GM21576 (cell line): Measurements from ENCODE around the gene KANTR.

Experiments used
- ATAC-seq: cut with Tn5 transposase; IDR thresholded peaks from one replicate; pipeline ENCODE4 v1.9.1; 2021; ENCODE audit warnings: mild to moderate bottlenecking, moderate library complexity; ENCODE audit not compliant: unreplicated experiment

Gene KANTR

DNA sequence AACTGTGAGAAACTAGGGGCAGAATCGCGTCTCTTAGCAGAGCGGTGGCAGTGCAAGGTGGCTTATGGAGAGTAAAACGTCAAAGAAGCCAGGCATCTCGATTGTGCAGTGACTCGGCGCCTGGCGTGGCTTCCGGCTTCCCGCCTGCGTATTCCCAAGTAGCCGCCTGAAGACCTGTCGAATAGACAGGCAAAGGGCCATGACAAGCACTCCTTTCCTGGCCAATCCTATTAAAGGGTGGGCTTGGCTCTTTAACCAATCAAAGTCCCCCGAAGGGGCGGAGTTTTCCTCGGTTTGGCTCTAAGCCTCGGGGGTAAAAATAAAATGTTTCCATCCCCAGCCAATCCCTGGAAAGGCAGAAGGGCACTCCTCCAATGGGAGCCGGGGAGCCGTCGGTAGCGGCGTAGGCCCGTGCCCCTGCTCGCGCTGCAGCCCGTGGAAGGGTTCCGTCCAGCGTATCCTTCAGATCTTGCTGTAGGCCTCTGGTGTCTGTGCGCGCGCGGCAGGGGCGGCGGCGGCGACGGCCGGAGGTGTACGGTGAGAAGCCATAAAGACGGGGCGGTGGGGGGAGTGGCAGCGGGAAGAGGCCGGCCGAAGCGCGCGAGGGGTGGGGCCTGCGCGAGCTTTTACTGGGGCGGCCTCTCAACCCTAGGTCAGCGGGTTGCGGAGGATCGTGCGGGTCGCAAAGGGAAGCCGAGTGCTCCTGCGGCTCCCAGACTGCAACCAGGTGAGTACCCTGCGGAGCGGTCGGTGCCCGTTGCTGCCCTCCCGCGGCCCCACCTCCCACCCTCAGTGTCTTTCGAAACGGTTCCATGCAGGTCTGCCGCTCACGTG lies at the start of gene KANTR:
Gene KANTR (plus strand): TSS at position 395 of the 834 bp plus-strand sequence. CDS start 30,131 bp downstream, outside the sequence.
- peak; percentile 84 for ATAC-seq

- no peak for ATAC-seq
These were observed 48.9 kb upstream of the KANTR start for GRCh38 chrX:53044995-53045394.

DNA sequence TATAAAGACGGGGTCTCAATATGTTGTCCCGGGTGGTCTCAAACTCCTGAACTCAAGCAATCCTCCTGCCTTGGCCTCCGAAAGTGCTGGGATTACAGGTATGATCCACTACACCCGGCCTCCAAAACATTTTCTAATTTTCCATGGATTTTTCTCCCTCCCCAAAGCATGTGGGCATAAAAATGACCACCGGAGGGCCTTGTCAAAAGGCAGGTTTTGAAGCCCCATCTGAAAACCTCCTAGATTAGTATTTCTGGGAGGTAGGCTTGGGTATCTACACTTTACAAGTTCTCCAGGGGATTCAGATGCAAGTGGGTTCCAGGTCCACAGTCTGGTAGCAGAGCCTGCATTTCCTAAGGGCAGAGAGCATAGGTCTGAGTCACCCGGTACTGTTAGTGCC lies 46.7 kb upstream of the KANTR start:
- ATAC-seq = no peak

- ATAC-seq = no peak
These were observed 45.5 kb upstream of the KANTR start, which contains the start of gene GPR173 for GRCh38 chrX:53048169-53049126. Gene GPR173, plus strand, starts transcription at chrX:53048789. Its CDS starts 27,833 bp downstream, at chrX:53076622.

DNA sequence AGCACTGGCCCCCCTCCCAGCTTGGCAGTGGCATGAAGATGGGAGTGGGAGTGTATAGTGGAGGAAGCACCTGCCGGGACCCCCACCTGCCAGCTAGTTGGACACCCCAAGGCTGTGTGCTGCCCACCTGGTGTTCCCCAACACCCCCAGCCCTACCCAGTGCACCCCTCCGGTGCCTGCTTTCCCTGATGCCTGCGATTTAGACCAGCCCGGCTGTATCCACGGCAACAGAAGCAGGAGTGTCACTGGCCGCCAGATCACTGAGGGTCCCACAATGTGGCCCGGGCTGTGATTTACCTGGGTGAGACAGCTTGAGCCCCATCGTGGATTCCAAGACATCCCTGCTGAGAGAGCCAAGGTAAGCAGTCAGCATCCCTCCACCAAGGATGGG lies 44.8 kb upstream of the KANTR start:
- no peak for ATAC-seq

- no peak for ATAC-seq
These were observed 43.1 kb upstream of the KANTR start for GRCh38 chrX:53050841-53051240.

DNA sequence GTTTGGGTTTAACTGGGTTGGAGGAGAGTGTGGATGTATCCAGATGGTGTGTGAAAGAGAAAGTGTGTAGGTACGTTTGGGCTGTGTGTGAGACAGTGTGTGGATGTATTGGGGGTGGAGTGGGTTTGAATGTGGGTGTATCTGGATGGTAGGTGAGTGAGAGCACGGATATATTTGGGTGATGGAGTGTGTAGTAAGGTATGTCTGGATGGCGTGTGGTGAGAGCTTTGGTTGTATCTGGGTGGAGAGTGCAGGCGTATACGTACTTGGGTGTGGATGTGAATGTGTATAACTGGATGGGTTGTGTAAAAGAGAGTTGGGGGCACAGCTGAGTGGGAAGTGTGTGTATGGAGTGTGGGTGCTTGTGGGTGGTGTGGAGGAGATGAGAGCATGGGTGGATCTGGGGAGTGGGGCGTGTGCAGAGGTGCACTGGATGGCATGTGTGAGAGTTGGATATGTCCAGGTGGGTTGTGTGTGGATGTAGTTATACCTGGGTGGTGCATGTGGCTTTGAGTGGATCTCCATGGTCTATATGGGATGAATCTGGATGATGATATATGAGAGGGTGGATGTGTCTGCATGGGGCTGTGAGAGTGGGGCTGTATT lies 38.6 kb upstream of the KANTR start:
- no peak for ATAC-seq

DNA sequence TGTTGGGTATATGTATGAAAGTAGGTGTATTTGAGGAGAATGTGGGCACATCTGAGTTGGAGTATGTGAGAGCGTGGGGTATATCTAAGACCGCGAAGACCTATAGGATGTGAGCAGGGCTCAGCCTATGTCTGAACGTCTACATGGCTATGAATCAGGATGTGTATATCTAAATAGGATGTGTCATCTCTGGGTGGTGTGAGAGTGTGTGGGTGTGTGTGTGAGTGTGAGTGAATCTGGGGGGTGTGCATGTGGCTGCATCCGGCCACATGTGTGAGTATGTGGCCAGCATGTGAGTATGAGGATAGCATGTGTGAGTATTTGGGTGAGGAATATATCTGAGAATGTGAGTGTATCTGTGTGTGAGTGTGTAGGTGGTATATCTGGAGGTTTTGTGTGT lies 37.6 kb upstream of the KANTR start:
- ATAC-seq = no peak

GRCh38 chrX:53065104-53065503 lies 28.8 kb upstream of the KANTR start:
- no peak for ATAC-seq

GRCh38 chrX:53071064-53071463 lies 22.9 kb upstream of the KANTR start:
- ATAC-seq = no peak

- ATAC-seq = peak; percentile 77
These were observed 22.1 kb upstream of the KANTR start for GRCh38 chrX:53071604-53072417.

DNA sequence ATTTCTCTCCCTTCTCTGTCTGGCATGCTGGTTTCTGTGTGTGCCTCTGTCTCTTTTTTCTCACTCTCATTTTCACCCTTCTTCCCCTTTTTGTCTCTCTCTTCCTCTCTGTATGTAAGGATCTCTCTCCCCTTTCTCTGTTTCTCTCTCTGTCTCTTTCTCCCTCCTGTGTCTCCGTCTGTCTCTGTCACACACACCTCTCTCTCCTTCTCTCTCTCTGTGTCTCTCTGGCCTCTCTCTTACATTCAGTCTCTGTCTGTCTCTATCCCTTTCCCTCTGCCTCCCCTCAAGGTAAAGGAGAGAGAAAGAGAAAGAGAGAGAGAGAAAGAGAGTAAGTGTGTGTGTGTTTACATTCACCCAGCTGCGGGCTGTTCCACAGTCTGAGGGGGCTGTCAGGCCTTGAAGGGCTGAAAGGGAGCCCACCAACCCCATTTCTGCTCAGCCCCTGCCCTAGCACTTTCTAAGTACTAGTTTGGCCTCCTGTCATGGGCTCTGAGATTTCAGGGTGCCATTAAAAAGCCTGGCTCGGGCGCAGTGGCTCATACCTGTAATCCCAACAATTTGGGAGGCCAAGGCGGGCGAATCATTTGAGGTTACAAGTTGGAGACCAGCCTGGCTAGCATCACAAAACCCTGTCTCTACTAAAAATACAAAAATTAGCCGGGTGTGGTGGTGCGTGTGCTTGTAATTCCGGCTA lies 21.4 kb upstream of the KANTR start:
- ATAC-seq = no peak

DNA sequence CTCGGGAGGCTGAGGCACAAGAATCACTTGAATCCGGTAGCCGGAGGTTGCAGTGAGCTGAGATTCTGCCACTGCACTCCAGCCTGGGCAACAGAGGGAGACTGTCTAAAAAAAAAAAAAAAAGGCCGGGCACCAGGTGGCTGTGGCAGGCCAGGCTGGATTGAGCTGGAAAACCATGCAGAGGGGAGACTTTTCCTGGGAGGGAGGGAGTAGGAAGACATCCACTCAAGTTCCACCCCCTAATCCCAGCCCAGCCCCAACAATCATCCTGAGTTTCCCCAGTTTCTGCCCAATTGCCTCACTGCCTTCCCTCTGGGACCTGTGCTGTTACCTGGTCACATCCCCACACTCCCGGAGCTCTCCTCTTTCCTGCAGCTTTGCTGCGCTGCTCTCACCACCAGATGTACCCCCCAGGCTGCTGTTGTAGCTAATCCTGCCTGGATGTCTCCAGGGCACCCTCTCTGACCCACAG lies 20.8 kb upstream of the KANTR start:
- ATAC-seq = no peak

DNA sequence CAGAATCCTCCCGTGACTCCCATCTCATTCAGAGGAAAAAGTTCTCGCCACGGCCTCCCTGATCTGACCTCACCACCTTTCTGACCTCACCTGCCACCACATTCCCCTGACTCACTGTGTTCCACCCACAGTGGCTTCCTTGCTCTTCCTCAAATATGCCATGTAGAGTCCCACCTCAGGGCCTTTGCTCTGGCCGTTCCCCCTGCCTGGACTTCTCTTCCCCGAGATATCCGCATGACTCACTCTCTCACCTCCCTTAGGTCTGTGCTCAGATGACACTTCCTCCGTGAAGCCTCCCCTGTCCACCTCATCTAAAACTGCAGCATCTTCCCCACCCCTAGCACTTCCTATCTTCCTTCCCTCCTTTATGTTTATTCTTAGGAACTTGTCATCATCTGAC lies 18.9 kb upstream of the KANTR start:
- no peak for ATAC-seq

- no peak for ATAC-seq
These were observed 17.3 kb upstream of the KANTR start for GRCh38 chrX:53076671-53077070.

GRCh38 chrX:53077207-53078197 lies 16.4 kb upstream of the KANTR start:
- ATAC-seq = no peak

DNA sequence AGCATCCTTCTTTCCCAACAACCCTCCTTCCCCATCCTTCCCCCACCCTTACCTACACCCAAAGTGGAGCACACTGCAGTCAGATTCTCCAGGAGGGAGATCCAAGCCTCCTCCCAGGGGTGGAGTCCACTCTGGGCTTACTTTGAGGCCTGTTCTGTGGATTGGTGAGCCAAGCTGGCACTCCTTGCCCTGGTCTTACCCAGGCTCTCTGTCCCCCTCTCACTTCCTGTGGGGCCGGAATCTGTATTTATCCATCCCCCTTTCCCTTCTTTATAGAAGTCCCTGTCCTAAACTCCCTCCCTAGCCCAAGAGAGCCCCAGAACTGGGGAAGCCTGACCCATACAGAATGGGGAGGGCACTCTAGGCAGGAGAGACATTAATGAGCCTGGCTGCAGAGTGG lies 15.0 kb upstream of the KANTR start:
- ATAC-seq = no peak
